Stimulated activated naive CD8-positive, alpha-beta T cell treated with anti-CD3 and anti-CD28 coated beads, Interleukin-15, amount 100 ng/mL, for 72 hours (primary cell): ENCODE results near the gene ODAD2.
A peak's percentile ranks its signal among the peaks of the same experiment; 100 is the strongest.
"Not testable (repeated sequence)": the region's sequence is repeated elsewhere in the genome, so short reads cannot be mapped to it uniquely, and the experiment has no call there.

Source experiments
- ATAC-seq: fragments of 150-1000 bp; cut with Tn5 transposase; 2 replicates; pipeline ENCODE4 v1.10.0; 2021; ENCODE audit warnings: mild to moderate bottlenecking, moderate library complexity
- DNase-seq, 2 donors: peaks; one replicate each; pipeline ENCODE4 v3.0.0; 2021 to 2022
- H3K27ac Mint-ChIP-seq, 2 donors: one replicate each; pipeline ENCODE4 v1.8.0; 2022; ENCODE audit warnings: mild to moderate bottlenecking in 2 of 2, mixed read lengths in 2 of 2, moderate library complexity in 2 of 2
- H3K27me3 Mint-ChIP-seq: one replicate; pipeline ENCODE4 v1.8.0; 2022; ENCODE audit warnings: mixed read lengths
- H3K4me1 Mint-ChIP-seq: one replicate; pipeline ENCODE4 v1.8.0; 2022; ENCODE audit warnings: mild to moderate bottlenecking, mixed read lengths
- H3K4me3 Mint-ChIP-seq, 2 donors: one replicate each; pipeline ENCODE4 v1.8.0; 2022; ENCODE audit warnings: mild to moderate bottlenecking in 2 of 2, mixed read lengths in 2 of 2, moderate library complexity in 1 of 2
- H3K9me3 Mint-ChIP-seq, 2 donors: one replicate each; pipeline ENCODE4 v1.8.0; 2022; ENCODE audit warnings: mixed read lengths in 2 of 2

ODAD2 gene

DNA sequence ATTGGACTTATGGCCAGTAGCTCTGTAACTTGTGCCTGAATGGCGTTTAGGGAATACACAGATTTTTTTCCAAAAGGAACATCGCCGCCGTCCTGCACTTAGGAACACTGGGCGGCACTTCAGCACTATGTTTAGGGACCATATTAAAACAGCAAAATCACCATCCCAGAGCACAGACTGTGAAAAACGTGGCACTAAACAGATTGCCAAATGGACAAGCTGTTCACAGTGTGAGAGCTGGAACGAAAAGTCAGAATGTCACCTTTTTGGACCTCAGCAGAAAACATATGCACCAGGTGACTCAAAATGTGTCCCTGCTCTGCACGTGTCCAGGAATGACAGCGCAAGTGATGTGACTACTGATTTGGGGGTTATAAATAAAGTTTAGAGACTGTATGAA, 87.9 kb downstream of the ODAD2 start:
- H3K27ac Mint-ChIP-seq = no peak overlapping the region
- no peak overlapping the region for H3K4me3 Mint-ChIP-seq
- ATAC-seq (no peak), DNase-seq (no peak)
- no peaks in the 10 kb centered on the region for H3K4me1 Mint-ChIP-seq
- no peaks in the 10 kb centered on the region for H3K27me3 Mint-ChIP-seq
- peaks cover 5 to 8% of the 10 kb centered on the region in 2 donors for H3K9me3 Mint-ChIP-seq

GRCh38 chr10:27908231-27908630, 90.6 kb downstream of the ODAD2 start:
- Mint-ChIP-seq H3K27ac (no peak overlapping the region), H3K4me1 (no peaks in the 10 kb centered on the region), H3K27me3 (no peaks in the 10 kb centered on the region), H3K9me3 (peaks cover 5 to 18% of the 10 kb centered on the region in 2 donors), H3K4me3 (no peak overlapping the region)
- DNase-seq (no peak), ATAC-seq (no peak)

GRCh38 chr10:27899485-27899884, 99.4 kb downstream of the ODAD2 start:
- not testable (repeated sequence) for H3K4me1 Mint-ChIP-seq, ATAC-seq, H3K27me3 Mint-ChIP-seq, H3K4me3 Mint-ChIP-seq
- Mint-ChIP-seq H3K27ac (peak overlapping the region; percentile 24 to 36), H3K9me3 (peaks cover 18 to 50% of the 10 kb centered on the region in 2 donors)
- DNase-seq = peak in 1 of 2 donors; percentile 8

GRCh38 chr10:27899058-27899457, 99.8 kb downstream of the ODAD2 start:
- Mint-ChIP-seq H3K27ac (no peak overlapping the region), H3K9me3 (peaks cover 18 to 47% of the 10 kb centered on the region in 2 donors), H3K4me1 (peaks cover 7% of the 10 kb centered on the region), H3K27me3 (no peaks in the 10 kb centered on the region), H3K4me3 (no peak overlapping the region)
- ATAC-seq (no peak), DNase-seq (no peak)

- DNase-seq (no peak), ATAC-seq (no peak)
- no peak overlapping the region for H3K27ac Mint-ChIP-seq
- H3K27me3 Mint-ChIP-seq = no peaks in the 10 kb centered on the region
- H3K9me3 Mint-ChIP-seq = peaks cover 0 to 10% of the 10 kb centered on the region in 2 donors
- no peaks in the 10 kb centered on the region for H3K4me1 Mint-ChIP-seq
- H3K4me3 Mint-ChIP-seq = no peak overlapping the region
Measured at GRCh38 chr10:27893358-27893954, 105.4 kb downstream of the ODAD2 start.

- Mint-ChIP-seq H3K9me3 (peaks cover 3 to 8% of the 10 kb centered on the region in 2 donors), H3K27me3 (no peaks in the 10 kb centered on the region), H3K4me1 (no peaks in the 10 kb centered on the region), H3K27ac (no peak overlapping the region), H3K4me3 (no peak overlapping the region)
- no peak for ATAC-seq
- DNase-seq = no peak
Measured at GRCh38 chr10:27890971-27891370, 107.9 kb downstream of the ODAD2 start.

GRCh38 chr10:27889518-27889917, 109.4 kb downstream of the ODAD2 start:
- Mint-ChIP-seq H3K27me3 (no peaks in the 10 kb centered on the region), H3K9me3 (peaks cover 3 to 11% of the 10 kb centered on the region in 2 donors), H3K4me3 (no peak overlapping the region), H3K27ac (no peak overlapping the region), H3K4me1 (peaks cover 2% of the 10 kb centered on the region)
- no peak for DNase-seq
- ATAC-seq = no peak

DNA sequence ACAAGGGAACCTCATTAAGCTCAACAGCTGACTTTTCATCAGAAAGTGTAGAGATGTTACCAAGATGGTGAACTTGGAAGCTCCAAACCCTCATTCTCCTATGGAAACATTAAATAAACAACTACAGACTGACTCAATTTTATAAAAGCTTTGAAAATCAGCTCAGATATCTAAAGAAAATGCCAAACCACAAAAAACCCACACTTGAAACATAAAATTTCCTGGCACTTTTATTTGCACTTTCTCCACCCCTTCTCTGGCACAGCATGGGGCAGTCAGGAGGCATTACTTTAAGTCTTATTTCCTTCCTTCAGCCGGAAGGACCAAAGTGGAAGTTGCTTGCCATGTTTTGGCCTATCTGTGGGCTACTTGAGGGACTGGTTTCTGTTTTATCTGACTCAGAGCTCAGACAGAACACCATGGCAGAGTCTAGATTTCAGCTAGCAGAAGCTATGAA, 114.7 kb downstream of the ODAD2 start:
- H3K27me3 Mint-ChIP-seq = no peaks in the 10 kb centered on the region
- ATAC-seq = peak; percentile 76
- peak overlapping the region in 1 of 2 donors; percentile 10 for H3K4me3 Mint-ChIP-seq
- peaks cover 13% of the 10 kb centered on the region for H3K4me1 Mint-ChIP-seq
- H3K9me3 Mint-ChIP-seq = peaks cover 3 to 26% of the 10 kb centered on the region in 2 donors
- peak in 1 of 2 donors; percentile 12 for DNase-seq
- peak overlapping the region in 1 of 2 donors; percentile 44 for H3K27ac Mint-ChIP-seq

- DNase-seq = no peak
- Mint-ChIP-seq H3K4me1 (no peaks in the 10 kb centered on the region), H3K27me3 (peaks cover 8% of the 10 kb centered on the region), H3K27ac (no peak overlapping the region), H3K9me3 (peaks cover 0 to 5% of the 10 kb centered on the region in 2 donors), H3K4me3 (no peak overlapping the region)
- ATAC-seq = no peak
Measured at GRCh38 chr10:27878281-27878680, 120.6 kb downstream of the ODAD2 start.

DNA sequence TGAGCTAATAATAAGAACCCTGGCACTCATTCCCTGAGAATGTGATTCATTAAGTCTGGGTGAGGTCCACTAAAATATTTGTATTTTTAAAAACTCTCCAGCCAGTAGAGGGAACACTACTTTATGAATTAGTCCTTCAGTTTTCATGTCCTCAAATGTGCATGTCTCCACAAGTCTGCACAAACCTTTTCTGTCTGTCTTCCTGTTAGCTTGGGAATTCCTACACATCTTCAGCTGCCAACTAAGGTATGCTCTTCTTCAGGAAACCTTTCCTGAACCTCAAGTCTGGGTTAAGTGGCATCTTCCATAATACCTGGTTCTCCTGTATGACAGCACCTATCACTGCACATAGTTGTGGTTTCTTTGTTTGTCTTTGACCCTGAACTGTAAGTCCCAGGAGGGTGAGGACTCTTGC, 133.7 kb downstream of the ODAD2 start:
- Mint-ChIP-seq H3K9me3 (peaks cover 4 to 12% of the 10 kb centered on the region in 2 donors), H3K27ac (peak overlapping the region in 1 of 2 donors; percentile 11), H3K4me1 (peaks cover 7% of the 10 kb centered on the region), H3K27me3 (no peaks in the 10 kb centered on the region), H3K4me3 (no peak overlapping the region)
- DNase-seq (no peak), ATAC-seq (no peak)

GRCh38 chr10:27861781-27862180, 137.1 kb downstream of the ODAD2 start:
- Mint-ChIP-seq H3K27me3 (no peaks in the 10 kb centered on the region), H3K4me3 (no peak overlapping the region), H3K4me1 (peaks cover 12% of the 10 kb centered on the region), H3K27ac (no peak overlapping the region), H3K9me3 (peaks cover 0 to 5% of the 10 kb centered on the region in 2 donors)
- DNase-seq (no peak), ATAC-seq (no peak)

GRCh38 chr10:27857616-27858015, 141.3 kb downstream of the ODAD2 start:
- H3K27ac Mint-ChIP-seq = no peak overlapping the region
- DNase-seq (no peak), ATAC-seq (no peak)
- H3K27me3 Mint-ChIP-seq = no peaks in the 10 kb centered on the region
- H3K4me3 Mint-ChIP-seq = no peak overlapping the region
- peaks cover 5% of the 10 kb centered on the region for H3K4me1 Mint-ChIP-seq
- peaks cover 0 to 5% of the 10 kb centered on the region in 2 donors for H3K9me3 Mint-ChIP-seq

DNA sequence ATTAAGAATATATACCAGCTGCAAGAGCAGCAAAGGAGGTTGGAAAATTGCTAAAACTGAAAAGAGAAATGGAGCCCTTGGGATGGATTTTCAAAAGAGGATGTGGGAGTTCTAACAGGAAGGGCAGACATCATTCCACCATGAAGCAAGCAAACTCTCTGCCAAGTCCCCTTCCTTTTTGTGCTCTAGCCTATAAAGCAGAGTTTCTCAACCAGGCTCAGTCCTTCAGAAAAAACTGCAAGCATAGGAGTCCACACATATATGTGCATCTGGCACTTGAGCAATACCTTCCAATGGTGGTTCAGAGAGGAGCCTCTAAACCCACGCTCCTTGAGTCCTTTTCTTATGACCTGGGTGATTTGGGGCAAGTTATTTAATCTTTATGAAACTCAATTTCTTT, 154.7 kb downstream of the ODAD2 start:
- H3K4me3 Mint-ChIP-seq = no peak overlapping the region
- H3K9me3 Mint-ChIP-seq = peaks cover 0 to 19% of the 10 kb centered on the region in 2 donors
- ATAC-seq (no peak), DNase-seq (no peak)
- no peak overlapping the region for H3K27ac Mint-ChIP-seq
- H3K27me3 Mint-ChIP-seq = peaks cover 11% of the 10 kb centered on the region
- no peaks in the 10 kb centered on the region for H3K4me1 Mint-ChIP-seq

GRCh38 chr10:27838901-27839300, 160.0 kb downstream of the ODAD2 start:
- no peaks in the 10 kb centered on the region for H3K9me3 Mint-ChIP-seq
- no peak overlapping the region for H3K27ac Mint-ChIP-seq
- no peak overlapping the region for H3K4me3 Mint-ChIP-seq
- no peaks in the 10 kb centered on the region for H3K4me1 Mint-ChIP-seq
- ATAC-seq (no peak), DNase-seq (no peak)
- H3K27me3 Mint-ChIP-seq = no peaks in the 10 kb centered on the region

GRCh38 chr10:27838361-27838760, 160.5 kb downstream of the ODAD2 start:
- DNase-seq (no peak), ATAC-seq (no peak)
- H3K27ac Mint-ChIP-seq = no peak overlapping the region
- H3K4me3 Mint-ChIP-seq = no peak overlapping the region
- no peaks in the 10 kb centered on the region for H3K4me1 Mint-ChIP-seq
- no peaks in the 10 kb centered on the region for H3K27me3 Mint-ChIP-seq
- no peaks in the 10 kb centered on the region for H3K9me3 Mint-ChIP-seq

GRCh38 chr10:27834476-27834875, 164.4 kb downstream of the ODAD2 start:
- H3K27me3 Mint-ChIP-seq = no peaks in the 10 kb centered on the region
- no peaks in the 10 kb centered on the region for H3K4me1 Mint-ChIP-seq
- H3K9me3 Mint-ChIP-seq = no peaks in the 10 kb centered on the region
- DNase-seq (no peak), ATAC-seq (no peak)
- no peak overlapping the region for H3K27ac Mint-ChIP-seq
- H3K4me3 Mint-ChIP-seq = no peak overlapping the region

- Mint-ChIP-seq H3K9me3 (no peaks in the 10 kb centered on the region), H3K4me3 (no peak overlapping the region), H3K4me1 (no peaks in the 10 kb centered on the region), H3K27me3 (no peaks in the 10 kb centered on the region), H3K27ac (no peak overlapping the region)
- ATAC-seq (no peak), DNase-seq (no peak)
Measured at GRCh38 chr10:27833792-27834191, 165.1 kb downstream of the ODAD2 start.
